RPMI8226 (cell line): Measurements from ENCODE around the gene ADCY1.

Source experiments
- DNase-seq: peaks from one replicate; pipeline ENCODE4 v3.0.0-alpha.2; 2015

The ADCY1 gene

DNA sequence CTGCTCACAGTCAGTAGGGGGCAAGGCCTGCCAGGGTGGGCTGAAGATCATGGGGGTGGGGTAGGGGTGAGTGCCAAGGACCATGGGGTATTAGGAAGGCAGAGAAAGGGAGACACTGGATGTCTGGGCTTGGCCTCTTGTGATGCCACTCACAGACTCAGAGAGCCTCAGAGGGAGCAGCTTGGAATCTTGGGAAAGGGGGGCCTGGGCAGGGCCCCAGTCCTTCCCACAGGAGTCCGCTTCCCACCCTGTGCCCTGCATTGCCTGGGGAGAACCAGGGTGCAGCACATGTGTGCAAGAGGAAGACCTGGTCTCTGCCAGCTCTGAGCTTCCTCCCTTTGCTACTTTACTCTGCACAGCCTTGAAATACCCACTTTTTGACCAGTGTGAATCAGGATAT lies 4.3 kb downstream of the ADCY1 start:
- DNase-seq, result no peak

DNA sequence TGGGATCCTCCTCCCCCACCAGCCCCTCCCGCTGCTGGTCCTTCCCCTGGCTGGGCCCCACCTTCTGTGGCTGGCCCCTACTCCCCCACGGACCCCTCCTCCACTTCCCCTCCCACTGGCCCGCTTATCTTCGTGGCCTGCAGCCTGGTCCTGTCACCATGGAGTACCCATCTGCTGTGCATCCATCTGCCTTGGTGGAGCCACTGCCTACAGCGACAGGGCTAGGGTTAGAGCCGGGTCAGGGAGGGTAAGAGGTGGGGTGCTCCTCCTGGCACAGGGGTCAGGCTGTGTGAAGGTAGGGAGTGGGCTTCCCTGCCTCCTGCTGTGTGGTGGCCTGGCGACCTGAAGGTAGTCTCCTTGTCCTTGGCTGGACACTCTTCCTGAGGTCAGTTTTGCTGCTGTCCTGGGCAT lies 5.2 kb downstream of the ADCY1 start:
- no peak for DNase-seq

DNA sequence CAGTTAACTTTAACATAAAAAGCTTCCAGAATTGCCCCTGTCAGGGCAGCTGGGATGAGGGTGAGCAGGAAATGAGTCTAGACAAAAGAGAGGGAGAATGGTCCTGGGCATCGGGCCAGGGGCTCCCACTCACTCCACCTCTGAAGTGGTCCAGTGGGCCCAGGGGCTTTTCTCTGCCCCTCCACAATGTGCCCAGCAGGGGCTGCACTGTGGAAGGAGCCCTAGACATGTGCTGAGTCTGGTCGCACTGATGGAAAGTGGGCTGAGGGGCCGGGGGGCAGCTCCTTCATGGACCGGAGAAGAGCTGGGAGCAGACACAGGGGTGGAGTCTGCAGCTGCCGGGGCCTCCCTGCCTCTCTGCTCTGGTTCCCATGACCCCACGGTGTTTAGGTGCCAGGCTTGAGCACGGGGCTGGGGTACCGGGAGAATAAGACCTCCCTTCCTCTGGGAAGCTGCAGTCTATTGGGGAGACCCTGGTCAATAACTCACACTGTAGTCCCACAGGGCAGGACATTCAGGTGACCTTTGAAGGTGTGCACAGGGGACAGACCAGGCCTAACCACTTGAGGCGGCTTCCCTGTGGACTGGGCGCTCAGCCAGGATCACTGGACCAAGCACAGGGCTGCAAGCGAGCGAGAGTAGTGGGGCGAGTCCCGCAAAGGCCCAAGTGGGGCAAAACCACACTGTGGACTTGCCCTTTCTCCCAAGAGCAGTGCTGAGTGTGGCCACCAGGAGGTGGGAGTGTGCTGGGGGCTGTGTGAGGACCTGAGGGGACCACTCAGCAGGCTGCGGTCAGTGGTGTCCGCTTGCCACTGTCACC lies 6.1 kb downstream of the ADCY1 start:
- peak; percentile 27 for DNase-seq

DNA sequence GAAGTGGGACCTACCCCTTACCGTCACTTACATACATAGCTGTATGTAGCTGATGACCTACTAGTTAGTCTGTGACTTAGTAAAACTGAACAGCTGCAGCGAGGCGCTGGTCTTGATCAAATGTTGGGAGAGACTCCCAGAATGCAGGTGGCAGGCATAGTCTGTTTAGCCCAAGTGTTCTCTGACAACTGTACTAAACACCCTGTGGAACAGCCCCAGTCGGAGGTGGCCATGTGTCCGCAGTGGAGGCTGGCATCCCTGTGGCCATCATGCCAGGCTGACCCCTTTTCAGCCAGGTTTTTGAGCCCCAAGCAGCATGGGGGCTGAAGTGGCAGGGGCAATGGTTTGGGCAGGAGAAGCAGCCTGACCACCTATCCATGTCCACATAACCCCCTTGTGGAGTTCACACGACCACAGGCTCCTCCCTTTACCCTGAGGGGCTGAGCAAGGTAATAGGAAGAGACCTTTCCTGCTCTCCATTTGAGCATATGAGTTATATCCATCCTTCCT lies 7.2 kb downstream of the ADCY1 start:
- no peak for DNase-seq

DNA sequence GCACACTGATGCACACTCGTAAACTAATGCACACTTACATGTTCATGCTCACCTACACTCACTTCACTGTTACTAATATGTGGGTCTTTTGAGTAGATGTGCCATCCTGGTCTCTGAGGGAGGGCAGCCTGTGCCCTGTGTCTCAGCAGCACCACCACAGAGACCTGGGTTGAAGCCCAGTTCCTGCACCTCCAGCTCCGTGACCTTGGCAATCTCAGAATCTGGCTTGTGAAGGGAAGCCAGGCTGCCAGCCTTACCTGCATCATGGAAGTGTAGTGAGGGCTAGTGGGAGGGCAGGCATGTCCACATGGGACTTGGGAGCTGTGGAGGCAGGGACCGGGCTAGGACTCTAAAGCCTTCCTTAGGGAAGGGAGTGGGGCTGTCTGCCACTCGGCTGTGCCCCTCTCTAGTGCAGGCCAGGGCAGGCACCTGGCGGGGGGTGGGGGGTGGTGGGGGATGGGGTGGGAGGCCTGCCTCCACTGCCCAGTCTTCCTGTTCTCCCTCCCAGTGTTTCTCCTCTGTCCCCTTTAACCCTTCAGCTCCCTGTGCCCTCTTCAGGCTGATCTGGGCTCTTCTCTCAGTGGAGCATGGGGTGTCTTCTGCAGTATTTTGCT lies 8.1 kb downstream of the ADCY1 start:
- peak; percentile 24 for DNase-seq

DNA sequence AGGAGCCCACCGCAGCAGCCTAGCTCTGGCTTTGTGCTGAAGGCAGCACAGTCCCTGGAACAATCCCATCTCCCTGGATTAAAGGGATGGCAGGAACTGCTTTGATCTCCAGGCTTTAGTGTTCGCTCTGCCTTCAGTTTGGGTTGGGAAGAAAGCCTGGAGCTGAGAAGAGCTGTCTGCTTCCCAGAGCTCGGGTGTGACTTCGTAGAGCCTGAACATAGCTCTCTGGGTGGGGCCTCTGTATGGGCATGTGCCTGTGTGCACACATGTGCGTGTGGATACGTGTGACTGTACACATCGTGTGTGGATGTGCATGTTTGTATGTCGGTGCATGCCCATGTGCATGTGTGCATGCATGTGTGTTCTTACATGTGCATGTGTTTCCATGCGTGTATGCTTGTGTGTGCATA lies 8.7 kb downstream of the ADCY1 start:
- no peak for DNase-seq

DNA sequence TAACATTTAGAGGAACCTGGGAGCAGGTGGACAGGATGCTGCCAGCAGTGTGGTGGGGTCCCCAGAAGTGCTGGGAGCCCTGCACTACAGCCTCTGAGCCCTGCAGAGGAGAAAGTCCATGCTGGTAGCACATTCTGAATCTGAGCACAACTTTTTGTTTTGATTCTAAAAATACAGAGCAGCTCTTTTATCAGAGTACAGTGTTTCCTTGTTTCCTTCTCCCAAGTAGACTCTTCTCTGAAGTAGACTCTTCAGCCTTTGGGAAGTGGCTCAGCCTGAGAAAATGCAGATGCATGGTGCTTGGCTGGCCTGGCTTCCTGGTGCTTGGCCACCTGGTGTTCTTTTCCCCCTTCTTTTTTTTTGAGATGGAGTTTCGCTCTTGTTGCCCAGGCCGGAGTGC lies 9.1 kb downstream of the ADCY1 start:
- peak; percentile 31 for DNase-seq

DNA sequence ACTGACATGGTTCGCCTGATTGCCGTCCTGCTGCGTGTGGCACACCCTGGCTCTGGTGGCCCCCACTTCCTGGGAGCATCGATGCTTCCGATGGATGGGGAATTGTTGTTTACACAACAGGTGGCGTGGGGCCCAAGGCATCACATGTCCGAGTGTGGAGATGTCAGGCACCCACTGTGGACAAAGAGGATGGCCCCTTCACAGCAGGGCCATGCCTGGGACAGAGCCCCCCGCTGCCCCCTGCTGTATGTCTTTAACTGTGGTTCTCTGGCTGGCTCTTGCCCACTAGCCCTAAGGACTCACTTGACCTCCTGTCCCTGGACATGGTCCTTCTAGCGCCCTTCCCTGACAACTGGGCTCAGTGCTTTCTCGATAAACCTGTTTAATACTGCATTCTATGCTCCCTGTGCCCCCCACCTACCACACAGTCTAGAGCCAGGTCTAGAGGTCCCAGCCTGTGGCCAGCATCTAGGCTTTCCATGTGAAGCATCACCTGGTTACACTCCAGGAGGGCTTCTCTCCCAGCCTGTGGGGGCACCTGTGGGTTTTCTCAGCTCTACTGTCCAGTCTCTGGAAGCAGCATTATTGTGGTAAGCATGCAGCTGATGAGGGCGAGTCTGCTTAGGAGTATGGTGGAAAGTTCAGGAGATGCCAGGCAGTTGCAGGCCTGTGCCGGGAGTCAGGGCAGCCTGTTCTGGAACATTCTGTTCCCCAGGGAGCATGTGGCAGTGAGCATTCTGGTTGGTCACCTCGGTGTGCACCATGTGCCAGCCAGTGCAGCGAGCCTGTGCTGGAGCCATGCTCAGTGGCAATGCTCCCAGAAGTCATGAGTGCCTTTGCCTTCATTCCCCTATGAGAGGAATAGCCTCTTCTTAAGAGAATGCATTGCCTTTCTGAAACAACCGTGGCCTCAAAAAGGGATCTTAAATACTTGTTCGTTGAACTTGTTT lies 10.4 kb downstream of the ADCY1 start:
- DNase-seq, result no peak

DNA sequence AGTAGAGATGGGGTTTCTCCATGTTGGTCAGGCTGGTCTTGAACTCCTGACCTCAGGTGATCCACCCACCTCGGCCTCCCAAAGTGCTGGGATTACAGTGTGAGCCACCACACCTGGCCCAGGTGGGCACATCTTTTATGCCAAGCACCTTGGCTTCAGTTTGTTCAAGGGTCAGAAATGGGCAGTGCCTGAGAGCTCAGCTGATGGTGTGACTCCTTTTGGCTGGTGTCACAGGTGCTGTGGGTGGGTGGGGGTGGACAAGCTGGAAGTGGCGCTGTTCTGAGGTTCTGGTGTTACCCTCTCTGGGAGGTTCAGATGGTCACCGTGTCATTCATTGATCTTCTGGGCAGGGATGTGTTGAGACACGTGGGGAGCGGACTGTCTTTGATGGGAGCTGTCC lies 11.5 kb downstream of the ADCY1 start:
- no peak for DNase-seq

DNA sequence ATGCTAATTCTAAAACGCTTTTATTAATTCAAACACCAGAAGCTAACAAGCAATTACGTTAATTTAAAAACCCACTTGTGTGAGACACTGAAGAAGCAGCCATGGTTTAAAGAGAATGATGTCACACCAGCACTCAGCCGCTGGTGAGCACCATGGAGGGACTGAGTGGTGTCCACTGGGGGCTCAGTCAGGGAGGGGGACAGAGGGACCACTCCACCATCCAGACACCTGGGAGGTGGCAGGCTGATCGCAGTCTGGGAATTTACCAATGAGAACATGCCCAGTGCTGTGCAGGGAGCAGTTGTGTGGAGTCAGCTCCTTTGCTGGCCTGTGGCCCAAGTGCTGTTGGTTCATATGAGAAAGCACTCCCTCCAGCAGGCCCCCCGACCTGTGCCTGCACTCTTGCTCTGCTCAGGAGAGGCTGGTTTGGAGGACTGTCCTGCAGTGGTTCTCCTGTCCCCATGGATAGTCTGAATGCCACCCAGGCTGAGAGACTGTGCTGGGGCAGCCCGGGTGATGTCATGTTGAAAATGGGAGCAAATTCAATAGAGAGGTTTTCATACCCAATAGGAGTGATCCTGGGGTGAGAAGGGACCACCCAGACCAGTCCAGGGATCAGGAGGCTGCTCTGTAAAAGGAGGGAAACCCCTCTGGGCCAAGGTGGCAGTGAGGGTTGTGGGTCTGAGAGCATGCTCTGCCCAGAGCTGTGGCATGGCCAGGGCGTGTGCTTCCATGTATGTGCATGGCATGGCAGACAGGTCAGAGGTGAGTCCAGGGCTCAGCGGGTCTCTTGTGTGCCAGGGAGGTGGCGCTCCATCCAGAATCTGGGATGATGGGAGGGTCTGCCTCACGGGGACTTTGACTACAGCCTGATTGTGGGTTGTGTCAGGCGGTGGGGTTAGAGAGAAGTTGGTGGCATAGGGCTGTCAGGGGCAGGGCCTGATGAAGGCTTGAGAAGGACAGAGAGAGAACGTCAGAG lies 12.7 kb downstream of the ADCY1 start:
- DNase-seq, result no peak

DNA sequence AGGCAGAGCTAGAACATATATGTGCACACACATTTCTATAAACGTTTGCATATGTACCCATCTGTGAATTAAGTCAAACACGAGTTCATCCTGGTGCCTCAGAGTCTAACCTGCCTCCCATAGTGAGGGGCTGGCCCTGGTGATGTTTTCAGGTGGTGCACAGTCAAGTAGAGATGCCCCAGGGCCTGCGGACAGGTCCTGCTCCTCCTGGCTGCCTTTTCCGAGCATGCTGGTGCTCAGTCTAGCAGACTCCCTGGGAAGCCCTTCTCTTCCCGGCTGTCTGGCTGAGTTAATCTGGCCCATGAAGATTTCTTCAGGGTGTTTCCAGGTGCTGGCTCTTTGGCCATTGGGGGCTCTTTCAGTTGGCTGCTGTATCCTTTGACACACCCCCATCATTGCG lies 14.3 kb downstream of the ADCY1 start:
- DNase-seq, result no peak

DNA sequence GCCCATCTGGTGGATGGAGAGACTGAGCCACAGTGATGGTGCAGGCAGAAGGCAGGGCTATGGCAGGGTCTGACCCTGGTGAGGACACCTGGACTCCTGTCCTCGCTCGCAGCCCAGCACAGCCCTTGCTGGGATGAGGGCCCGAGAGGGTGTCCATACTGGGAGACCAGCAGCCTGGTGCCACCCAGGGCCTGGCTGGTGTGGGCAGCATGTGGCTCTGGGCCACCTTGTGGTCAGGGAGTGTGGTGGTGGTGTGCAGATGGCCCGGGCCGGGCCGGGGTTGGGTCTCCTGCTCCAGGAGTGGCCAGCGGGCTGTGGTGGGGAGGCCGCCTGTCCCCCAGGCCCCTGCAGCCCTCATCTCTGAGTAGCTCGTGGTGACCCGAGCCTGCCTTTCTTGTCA lies 14.9 kb downstream of the ADCY1 start:
- no peak for DNase-seq

DNA sequence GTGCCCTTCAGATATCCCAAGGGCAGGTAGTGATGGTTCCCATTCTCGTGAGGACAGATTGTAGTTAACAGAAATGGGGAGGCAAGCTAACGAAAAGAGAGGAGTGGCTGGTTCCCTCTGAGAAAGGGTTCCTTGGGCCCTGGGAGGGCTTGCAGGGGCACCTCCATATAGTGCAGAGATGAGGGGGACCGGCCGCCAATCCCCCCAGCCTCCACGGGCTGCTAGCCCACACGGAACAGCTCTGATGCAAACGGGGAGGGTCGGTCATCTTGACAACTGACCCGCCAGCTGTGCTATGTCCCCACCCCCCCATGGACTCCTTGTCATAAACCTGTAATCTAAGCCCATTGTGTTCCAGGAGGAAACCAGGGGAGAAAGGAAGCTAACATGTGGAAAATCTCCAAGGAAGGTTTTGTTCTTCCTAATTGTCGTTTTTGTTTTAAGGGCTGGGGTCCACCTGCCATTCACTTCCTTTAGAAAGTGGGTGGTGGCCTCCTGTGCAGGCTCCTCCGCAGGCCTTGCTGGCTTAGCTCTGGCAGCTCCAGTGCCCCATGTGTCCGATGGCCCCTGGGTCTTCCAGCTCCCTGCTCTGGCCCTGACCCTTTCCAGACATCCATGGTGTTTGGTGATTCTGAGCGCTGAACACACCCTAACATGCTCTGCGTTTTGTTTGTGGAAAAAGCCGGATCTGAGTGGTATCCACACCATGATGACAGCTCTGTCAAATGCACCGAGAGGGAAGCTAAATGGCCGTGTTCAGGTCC lies 15.9 kb downstream of the ADCY1 start:
- no peak for DNase-seq

DNA sequence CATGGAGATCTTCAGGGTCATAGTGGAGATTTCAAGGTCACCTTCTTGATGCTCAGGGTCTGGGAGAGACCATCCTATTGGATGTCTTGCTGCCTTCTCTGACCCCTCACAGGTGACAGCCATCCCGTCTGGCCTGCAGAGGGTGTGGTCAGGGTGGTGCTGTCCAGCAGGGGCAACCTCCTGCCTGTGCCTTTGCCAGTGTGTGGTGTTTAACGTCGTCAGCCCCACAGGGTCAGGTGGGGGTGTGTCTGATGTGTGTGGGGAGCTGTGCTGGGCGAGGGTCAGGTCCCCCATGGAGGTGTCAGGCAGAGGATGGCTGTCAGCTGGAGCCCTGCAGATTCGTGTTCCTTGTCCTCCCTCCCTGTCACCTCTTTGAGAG lies 16.5 kb downstream of the ADCY1 start:
- DNase-seq, result no peak

DNA sequence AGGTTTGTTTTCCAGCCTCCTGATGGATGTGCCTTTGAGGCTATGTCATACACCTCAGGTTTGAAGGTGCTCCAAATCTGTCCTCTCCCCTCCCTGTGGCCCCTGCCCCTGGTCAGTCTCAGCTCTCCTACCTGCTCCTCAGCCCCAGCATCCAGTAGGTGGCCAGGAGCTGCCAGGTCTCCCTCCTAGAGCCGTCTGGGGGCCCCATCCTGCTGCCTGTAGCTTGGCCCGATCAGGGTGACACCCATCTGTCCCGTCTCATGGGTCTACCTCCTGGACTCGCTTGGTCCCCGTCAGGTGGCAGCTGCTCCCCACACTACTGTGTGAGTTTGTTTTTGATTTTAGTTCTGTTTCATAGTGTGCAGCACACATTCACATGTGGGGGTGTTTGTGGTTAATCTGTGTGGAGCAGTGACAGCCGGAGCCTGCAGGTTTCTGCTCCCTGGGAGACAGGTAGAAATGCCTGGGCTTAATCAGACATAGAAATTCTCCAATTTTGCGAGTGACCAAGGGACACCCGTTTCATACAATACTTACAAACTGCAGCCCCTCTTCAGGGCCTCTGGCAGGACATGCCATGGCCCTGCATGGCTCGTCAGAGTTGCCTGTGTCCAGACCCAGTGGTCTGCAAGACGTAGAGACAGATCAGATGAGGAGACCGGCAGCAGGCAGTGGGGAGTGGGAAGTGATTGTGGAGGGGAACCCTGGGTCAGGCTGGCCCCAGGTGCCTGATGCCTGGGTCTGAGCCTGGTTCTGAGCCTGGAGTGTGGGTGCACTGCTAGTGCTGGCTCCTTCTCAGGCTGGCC lies 17.1 kb downstream of the ADCY1 start:
- no peak for DNase-seq

DNA sequence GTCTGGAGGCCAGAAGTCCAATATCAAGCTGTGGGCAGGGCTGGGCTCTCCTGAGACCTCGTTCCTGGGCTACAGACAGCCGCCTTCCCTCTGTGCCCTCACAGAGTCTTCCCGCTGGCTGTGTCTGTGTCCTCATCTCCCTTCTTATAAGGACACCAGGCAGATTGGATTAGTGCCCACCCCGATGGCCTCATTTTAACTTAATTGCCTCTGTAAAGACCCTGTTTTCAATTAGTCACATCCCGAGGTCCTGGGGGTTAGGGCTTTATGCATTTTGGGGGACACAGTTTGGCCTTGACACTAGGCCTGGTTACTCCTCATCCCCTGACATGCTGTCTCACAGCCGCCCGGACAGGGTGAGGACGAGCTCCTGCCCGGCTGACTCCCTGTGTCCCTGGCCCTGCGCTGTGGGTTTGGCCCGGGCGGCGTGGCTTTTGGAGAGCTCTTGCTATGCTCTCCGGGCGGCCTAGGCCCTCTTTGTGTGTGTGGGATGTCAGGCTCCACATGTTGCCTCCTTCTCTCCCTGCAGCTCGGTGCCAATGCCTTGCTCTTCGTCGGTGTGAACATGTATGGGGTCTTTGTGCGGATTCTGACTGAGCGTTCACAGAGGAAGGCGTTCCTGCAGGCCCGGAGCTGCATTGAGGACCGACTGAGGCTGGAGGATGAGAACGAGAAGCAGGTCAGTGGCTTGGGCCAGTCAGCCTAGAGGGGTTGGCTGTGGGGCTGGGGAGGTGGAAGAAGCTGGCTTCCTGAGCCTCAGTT lies 18.2 kb downstream of the ADCY1 start:
- no peak for DNase-seq

DNA sequence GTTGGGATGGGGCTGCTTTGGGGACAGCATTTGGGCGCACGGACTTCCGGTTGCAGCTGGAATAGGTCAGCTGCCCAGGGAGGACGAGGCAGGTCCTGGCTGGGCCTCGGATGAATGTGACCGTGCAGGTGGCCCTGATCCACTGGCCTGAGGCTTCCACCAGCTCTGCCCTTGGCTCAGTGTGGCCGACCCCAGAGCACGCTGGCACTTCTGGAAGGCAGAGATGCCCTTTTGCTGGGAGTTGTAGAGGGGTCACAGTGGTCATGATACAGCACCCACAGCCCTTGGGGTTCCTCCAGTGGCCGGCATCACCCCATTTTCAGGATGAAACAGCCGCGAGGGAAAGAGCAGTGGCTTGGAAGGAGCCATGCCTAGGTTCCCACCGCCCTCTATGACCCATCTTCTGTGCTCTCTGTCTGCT lies 19.0 kb downstream of the ADCY1 start:
- DNase-seq, result no peak

DNA sequence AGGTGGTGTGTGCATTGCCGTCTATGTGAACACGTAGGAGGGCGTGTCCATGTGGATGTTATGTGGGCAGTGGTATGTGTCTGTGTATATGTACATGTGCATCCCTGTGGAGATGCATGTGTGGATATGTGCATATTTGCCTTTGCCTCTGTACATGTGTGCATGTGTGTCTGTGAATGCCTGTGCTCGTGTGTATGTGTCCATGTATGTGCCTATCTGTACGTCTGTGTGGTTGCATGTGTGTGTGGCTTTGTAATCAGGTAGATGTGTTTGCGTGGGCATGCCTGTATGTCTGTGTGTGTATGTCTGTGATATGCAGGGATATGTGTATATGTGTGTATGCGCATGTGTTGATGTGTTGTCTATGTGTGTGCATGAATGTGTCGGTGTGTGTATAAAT lies 19.7 kb downstream of the ADCY1 start:
- DNase-seq, result no peak

DNA sequence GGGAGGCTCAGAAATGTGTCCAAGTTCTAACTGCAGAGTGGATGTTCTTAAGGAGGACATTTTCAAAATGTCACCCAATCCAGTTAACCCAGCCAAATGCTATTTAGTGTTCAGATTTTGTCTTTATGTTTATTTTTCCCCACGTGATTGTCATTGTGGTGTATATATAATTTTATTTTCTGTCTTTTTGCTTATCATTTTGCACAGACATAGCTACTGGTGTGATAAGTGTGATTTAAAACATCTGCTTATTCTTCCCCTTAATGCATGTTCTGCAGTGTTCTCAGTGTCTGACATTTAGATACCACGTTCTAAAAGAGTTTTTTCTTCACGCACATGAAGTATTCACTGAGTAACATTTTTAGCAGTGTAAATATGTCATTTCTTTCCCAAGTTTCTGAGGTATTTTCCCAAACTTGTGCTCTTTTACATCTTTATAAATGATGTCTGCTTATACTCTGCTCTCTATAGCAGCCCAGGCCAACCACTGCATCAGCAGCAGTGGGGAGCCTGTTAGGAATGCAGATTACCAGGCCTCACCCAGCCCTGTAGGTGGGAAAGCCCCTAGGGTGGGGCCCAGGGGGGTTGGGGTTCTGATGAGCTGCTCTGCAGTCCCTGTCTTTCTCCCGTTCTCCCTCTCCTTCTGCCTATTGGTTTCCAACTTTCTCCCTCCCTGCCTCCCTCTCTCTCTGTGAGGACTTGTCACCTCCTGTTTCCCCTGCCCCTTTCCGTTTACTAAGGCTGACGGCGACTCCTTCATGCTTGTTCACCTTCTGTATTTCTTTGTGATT lies 20.8 kb downstream of the ADCY1 start:
- DNase-seq, result no peak
